T-helper 2 cell treated with Interferon-gamma antibody and Interleukin-4, amounts not matched to agents 100 ng/mL and 5 ng/mL, for 36 hours (primary cell): ENCODE data around the gene AURKA. TPM values are rescaled to one million over a fixed set of nuclear protein-coding genes. Genes with fewer than 3 reads are reported as not detected.
"Not testable (repeated sequence)": the region's sequence is repeated elsewhere in the genome, so short reads cannot be mapped to it uniquely, and the experiment has no call there.

Experiments
- intact Hi-C: fragments of 100-400 bp; cut with micrococcal nuclease; formaldehyde crosslinking; loops from one replicate; pipeline ENCODE4 v1.15.1; 2023
- total RNA-seq: library from RNA; stranded (reverse); gene quantifications from 2 replicates; pipeline ENCODE4 v1.2.3, GENCODE V29; 2022

AURKA gene
- total RNA-seq, 1 donor from 2014 or later, result 62.9 TPM

DNA sequence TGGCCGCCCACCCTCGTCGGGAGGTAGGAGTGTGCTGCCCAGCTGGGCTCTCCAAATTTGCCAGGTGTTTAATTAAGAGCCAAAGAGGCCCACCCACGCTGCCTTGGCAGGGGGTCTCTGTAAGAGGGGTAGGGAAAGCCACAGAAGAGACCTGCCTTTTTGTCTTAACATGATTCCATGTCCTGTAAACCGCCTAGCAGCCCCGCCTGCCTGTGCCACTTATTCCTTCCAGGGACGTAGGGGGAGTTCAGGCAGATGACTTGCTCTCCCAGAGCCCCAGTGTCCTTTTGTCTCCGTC, 31.2 kb downstream of the AURKA start:
- intact Hi-C loops, result no loop called here

DNA sequence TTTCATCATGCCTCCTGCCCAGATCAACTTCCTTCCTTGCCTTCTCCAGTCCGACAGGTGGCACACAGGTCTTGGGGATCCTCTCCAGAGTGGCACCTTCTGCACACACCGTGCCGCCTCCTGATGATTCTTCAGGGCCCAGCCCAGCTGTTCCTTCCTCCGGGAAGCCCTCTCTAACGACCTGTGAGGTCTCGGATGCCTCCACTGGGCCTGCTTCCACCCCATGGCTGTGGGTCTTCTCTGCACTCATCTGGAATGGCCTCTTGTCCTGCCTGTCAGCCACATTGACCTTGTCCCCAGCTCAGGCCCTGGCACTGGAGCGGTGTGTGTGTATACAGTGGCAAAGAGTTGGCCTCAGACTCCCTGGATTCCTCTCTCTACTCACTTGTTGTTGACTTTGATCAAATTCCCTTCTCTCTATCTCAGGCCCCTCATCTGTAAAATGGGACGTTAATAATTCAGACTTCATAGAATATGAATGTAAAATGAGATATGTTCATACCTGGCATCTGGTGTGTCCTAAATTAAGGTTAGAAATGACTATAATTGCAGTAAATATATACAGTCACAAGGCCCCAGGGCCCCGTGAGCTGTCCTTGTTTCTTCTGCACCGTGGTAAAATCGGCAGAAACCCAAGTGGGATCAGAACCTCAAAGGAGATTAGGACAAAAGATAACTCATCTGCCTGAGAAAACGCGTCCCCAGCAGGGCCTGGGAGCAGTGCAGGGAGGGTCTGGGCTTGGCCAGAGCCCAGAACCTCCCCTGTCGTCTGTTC, 31.7 kb downstream of the AURKA start:
- intact Hi-C loops, result no loop called here

DNA sequence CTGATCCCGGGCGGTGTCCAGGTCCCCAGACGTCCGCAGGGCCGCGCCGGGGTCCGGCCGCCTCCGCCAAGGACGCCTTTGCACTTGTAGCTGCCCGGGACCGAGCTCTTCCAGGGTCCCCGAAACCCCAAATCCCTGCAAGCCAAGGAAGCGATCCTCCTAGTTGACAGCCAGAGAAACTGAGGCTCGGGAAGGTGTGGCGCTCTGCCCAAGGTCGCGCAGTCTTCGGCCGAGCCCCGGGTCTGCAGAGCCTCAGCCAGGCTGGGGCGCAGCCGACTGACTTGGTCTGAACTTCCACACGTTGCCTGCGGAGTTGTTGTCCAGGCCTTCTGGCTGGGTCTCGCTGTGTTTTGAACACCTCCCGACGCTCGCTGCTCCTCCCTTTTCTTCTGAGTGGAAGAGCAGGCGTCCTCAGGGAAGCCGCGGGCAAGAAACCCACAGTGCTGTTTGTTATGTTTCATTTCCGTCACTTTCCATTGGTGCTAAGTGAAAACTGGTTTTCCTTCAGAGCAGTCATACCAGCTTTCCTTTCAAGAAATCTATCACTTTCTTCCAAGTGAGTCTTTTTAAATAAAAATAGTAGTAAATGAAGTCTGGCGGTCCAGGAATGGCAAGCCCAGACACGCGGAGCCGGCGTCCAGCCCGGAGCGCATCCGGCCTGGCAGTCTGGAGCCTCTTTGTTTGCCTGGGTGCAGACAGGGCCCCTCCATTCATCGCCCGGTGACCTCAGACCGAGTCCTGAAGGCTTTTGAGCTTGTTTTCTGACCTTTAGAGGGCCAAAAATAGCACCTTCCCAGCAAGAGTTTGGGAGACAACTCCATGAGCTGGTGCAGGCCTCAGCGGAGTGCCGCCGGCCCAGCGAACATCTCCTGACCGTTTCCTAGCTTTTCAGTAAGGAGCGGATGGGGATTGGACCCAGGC, 32.5 kb downstream of the AURKA start:
- intact Hi-C loops, result no loop called here

DNA sequence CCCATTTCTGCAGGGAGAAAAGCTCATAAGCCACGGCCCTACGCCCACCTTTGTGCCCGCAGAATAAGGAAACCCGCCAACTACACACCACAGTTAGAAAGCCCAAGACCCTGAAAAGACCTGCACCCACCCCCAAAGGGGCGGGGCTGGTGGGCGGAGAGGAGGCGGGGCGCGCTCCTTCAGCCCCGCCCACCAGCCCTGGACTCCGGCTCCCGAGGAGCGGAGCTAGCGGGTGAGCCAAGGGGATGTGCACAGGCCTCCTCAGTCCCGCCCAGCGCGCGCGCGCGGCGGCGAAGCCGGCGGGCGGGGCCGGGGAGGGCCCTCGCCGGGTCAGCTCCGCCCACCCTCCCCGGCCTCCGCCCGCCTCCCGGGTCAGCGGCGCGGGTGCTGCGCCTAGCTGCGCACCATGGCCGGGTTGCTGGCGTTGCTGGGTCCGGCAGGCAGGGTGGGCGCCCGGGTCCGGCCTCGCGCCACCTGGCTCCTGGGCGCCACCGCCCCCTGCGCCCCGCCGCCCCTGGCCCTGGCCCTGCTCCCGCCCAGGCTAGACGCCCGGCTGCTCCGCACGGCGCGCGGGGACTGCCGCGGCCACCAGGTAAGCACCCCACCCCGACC, 33.3 kb downstream of the AURKA start, which contains the start of gene FAM210B:
TSS of gene FAM210B (plus strand) at position 375 of the 612 bp plus-strand sequence. CDS start at position 407, 32 bp downstream.
- intact Hi-C loops, result loop anchor here (1.0 kb wide), 1 partner anchor 34 kb away; the partner anchor contains the start of genes AURKA and CSTF1

DNA sequence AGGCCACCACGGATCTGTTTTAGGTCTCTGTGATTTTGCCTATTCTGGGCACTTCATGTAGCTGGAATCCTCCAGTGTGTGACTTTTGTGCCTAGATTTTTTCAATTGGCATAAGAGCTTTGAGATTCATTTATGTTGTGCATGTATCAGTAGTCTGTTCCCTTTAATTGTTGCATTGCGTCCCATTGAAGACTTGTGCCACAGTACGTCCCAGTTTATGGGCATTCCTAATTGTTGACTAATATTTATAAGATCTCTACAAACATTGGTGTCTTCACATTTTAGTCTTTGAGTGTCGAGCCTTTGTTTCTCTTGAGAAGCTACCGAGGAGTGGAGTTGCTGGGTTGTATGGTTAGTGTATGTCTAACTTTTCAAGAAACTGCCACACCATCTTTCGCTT, 33.9 kb downstream of the AURKA start:
- intact Hi-C loops, result loop anchor here (1.0 kb wide), 1 partner anchor 34 kb away; the partner anchor contains the start of genes AURKA and CSTF1

DNA sequence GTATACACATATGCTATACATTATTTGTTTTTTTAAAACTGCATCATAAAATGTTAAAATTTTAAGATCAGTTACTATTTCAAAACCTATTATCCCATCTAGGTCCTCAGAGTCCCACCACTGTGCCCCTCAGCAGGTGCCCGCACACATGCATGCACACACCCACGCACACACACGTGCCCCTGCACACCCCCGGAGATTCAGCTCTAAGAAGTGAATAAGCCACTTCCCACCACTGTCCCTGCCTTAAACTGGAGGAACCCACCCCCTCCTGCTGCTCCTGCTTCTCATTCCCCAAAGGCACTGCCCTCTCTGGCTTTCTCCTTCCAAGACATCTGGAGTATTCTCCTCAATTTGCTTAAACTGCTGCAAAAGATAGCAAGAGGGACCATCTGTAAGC, 38.7 kb downstream of the AURKA start:
- intact Hi-C loops, result no loop called here

DNA sequence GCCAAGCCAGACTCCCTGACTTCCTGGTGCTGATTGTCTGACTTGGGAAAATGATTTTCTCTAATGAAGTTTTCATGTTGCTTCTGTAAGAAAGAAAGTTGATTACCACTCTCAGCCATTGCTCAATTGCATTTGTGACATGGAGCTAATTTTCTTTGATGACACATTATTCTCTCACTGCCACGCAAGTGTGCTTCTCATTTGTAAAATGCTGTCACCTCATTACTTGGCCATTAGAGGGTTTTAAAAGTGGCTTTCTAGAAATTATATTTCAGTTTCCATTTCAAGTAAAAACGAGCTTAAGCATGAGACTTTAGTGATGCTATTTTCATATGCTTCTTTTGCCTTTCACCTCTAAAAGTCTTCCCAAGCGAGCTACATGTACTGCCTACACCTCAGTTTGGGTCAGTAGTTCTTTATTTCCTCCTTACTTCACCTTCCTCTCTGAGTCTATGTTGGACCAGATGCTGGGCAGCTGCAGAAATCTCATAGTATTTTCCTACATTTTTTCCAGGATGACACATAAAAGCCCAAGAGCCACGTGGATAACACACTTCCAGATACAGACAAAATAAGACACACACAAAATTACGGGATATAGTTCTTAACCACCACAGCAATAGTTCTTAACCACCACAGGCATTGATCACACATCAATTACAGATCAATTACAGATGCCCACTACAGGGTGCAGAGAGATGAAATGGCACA, 39.5 kb downstream of the AURKA start:
- intact Hi-C loops, result no loop called here

DNA sequence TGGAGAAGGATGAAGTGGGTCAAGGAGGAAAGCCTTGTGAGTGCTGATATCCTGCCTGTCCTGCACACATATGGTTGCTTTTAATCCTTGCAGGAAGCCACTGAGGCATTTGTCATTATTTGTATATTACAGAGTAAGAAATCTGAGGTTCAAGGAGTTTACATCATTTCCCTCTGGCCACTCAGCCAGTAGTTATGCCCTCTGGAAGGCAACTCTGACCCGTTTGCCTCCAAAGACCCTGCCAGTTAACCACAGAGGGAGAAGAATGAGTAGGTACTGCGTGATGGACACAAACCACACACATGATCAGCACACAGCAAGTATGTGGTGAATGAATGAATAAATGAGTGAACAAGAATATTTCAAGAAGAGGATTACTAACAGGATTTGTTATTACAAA, 41.2 kb downstream of the AURKA start:
- intact Hi-C loops, result no loop called here

DNA sequence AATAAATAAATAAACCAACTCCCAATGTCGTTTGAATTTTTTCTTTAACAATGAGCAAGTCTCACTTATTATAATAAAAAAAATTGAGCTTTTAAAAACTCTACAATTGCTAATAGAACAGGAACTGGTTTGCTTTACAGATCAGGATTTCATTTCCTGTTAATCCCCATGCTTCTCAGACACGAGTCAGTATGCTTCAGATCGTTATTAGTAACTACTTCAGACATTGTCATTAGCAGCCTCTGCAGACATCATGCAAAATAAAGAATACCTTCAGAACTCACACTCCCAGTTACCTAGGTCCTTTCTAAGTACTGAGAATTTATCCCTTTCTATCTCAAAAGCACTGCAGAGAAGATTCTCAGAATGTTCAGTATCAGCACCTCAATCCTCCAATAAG, 43.3 kb downstream of the AURKA start:
- intact Hi-C loops, result no loop called here

DNA sequence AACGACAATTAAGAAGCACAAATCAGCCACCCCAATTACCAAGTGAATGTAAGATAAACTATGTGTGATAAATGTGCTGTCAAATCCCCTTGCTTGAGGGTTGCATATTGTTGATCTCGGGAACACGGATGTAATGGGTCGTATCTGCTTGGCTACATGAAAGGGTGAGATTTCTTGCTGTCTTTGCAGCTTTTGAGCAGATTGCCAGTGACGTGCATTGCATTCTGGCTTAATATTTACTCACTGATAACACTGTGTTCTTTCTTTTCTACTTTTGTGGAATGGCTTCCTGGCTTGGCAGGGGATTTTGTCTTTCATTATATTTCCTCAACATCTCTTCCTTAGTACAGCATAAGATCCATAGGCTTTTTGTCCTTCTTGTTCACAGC, 43.7 kb downstream of the AURKA start:
- intact Hi-C loops, result no loop called here

DNA sequence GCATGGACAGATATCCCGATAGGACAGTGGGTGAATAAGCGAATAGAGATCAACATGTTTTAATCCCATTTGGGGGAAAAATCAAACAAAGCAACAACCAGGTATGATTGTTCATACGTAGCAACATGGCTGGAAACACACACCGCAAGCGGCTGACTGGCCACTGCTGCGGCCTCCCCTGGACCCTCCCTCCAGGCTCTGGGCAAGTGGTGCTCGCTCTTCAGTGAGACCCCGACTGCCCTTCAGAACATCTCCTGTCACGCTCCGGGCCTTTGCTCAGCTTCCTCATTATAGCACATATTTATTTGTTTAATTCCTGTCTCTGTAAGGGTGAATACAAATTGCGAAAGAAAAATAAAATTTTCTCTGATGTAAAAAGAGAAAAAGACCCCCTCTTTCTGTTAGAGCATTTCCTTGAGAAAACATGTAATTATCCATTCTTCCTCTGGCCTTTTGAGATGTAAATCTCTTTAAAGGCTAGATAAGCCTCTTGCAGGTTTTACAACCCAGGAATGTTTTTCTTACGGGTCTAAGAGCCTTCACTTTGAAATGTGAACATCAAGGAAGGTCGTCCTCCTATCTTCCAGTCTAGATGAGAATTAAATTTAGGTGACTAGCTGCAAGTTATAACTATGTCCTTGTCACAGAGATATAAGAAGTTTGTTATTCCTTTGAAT, 44.2 kb downstream of the AURKA start:
- intact Hi-C loops, result no loop called here

DNA sequence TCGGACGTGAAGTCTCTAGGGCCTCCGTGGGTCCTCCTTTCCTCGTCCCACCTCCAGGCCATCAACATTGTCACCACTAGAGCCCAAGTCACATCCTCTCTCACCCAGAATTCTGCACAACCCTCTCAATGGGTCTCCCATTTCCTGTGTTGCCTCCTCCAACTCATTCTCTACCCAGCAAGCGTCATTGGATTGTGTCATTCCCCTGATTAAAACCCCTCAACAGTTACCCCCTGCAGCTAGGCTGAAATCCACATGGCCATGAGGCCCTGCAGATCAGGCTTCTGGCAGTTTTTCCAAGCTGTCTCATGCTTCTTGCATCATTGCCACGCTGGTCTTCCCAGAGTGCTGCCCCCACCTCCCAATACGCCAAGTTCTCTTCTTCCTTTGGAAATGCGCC, 46.1 kb downstream of the AURKA start:
- intact Hi-C loops, result loop anchor here (2.0 kb wide), 1 partner anchor 99 kb away; no protein-coding TSS in a partner anchor

DNA sequence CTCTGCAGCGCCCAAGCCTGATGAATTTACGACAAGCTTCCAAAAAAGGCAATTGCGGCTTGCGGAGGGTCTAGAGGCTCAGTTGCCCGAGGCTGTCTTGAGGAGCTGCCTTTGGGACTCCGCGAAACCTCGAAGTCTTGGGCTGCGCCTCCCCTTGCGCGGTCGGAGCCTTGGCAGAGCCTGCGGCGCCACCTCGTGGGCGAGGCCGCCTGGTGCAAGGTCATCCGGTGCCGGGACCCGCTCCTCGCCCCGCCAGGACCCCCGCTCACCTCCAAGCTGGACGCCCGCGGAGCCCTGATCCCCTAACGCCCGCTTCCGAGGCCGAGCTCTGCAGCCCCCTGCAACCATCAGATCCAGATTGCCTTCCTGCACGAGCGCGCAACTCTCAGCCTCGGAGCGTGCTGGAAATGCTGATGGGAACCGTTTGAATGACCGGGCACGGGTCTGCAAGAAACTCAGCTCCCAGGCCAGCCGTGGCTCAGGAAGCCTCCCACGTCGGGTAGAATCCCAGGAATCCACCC, 48.1 kb downstream of the AURKA start:
- intact Hi-C loops, result loop anchor here (2.0 to 5.0 kb wide), 2 partner anchors 97 to 1662 kb away; no protein-coding TSS in a partner anchor

DNA sequence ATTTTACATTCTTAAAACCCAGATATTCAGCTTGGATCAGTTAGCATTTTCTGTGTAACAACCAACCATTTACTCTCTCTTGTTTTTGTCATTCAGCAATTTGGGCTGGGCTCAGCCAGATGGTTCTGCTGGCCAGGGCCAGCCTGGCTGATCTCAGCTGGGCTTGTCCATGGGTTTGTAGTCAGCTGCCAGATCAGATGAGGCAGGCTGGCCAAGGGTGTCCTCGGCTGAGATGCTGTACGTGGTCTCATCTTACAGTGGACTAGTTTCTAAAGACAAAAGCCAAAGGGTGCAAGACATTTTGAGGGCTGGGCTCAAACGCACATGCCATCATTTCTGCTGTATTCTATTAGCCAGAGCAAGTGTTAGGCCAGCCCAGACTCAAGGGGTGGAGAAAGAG, 49.2 kb downstream of the AURKA start:
- intact Hi-C loops, result loop anchor here (5.0 kb wide), 1 partner anchor 1660 kb away; no protein-coding TSS in a partner anchor

DNA sequence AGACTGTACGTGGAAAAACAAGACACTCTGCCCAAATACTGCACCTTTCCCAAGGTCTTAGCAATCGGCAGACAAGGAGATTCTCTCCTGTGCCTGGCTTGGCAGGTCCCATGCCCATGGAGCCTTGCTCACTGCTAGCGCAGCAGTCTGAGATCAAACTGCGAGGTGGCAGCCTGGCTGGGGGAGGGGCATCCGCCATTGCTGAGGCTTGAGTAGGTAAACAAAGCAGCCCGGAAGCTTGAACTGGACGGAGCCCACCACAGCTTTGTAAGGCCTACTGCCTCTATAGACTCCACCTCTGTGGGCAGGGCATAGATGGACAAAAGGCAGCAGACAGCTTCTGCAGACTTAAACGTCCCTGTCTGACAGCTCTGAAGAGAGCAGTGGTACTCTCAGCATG, 55.3 kb downstream of the AURKA start:
- intact Hi-C loops, result not testable (repeated sequence)

DNA sequence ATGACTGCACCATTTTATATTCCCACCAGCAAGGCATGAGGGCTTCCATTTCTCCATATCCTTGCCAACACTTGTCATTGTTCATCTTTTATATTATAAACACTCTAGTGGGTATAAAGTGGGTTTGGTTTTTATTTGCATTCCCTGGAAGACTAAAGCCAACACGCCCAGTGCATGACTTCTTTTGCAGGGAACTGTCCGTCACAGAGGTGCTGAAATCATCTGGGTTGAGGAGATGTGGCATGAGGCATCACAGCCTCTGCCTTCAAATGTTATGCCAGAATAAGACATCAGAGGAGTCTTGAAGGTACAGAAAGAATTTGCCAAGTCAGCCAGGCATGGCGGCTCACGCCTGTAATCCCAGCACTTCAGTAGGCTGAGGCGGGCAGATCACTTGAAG, 63.2 kb downstream of the AURKA start:
- intact Hi-C loops, result no loop called here

DNA sequence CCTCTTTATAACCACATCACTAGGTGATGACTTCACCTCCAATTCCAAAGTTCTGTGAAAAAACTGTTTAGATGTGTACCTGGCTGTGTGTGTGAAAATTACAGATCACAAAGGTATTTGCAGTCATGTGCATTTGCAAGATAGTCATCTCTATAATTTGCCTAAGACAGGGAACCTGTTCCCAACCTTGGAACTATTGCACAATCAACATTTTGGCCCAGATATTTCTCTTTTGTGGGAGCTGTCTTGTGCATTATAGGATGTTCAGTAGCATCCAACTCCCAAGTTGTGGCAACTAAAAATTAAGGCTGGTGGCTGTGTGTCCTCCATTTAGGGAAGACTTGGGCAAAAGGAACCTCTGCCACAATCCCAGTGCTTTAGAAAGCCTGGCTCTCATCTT, 67.2 kb downstream of the AURKA start:
- intact Hi-C loops, result no loop called here

DNA sequence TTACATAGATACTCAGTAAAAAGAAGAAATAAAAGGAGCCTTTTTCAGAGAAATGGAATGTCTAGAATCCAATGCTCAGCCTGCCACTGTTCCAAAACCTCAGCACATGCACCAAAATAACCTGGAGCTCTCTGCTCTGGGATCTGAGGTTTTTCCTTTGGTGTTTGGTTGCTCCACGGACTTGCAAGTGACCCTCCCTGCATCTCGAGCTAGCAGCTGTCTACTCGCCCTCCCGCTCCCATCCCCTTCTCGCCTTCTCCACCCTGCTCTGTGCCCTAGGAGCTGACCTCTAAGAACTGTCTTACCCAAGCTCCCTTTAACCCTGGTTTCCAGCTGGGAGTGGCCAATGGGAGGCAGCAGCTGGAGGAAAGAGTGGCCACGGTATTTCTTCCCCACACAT, 68.4 kb downstream of the AURKA start:
- intact Hi-C loops, result no loop called here

DNA sequence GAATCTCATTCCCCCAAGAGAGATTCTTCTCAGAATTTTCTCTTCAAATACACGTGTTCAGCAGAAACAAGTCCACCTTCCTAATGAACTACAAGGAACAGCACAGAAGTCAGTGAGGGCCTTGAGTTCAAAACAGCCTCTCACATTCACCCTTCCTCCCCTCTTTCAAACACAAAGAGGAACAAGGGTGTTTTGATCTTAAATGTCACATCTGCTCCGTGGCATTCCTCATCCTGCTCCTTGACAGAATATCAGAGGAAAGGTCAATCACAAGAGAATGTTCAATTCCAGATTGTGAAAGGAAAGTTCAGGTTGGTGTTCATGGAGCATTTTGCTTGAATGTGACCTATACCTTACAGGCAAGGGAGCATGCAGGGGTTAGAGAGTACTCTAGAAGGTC, 68.8 kb downstream of the AURKA start:
- intact Hi-C loops, result no loop called here

DNA sequence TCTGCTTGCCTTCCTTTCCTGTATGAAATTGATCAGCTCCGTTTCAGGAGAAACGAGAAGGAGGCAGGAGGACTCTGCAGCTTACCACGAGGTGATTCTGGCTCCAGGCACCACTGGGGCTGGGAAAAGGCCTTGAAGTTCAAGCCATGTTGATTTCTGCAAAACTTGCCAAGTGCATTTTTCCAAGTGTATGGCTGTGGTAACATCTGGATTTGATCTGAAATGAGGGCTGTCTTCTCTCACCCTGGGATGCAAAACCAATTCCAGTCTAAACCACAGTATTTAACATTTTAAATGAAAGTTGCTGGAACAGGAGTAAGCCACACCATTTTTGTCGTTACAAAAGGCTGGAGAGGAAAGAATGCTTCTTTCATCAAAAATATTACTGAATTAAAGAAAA, 69.3 kb downstream of the AURKA start:
- intact Hi-C loops, result no loop called here
